Ovary (tissue), 9 donors: ENCODE data around the gene COL1A2. TPM values are rescaled to one million over a fixed set of nuclear protein-coding genes. Genes with fewer than 3 reads are reported as not detected.

Experiments used
- DNase-seq, 5 donors: peaks; one replicate each; pipeline ENCODE4 v3.0.0-alpha.2; 2019 to 2020
- H3K27ac ChIP-seq, 2 donors: fragments of 200-600 bp; one replicate each; pipeline versions ENCODE4 v1.5.1 to v1.8.0; 2019 to 2022
- H3K27me3 ChIP-seq: fragments of 200-600 bp; one replicate; pipeline ENCODE4 v1.8.0; 2022
- H3K36me3 ChIP-seq: fragments of 200-600 bp; sonication (generic); one replicate; pipeline ENCODE4 v1.5.1; 2019
- H3K4me1 ChIP-seq: one replicate; pipeline ENCODE4 v1.8.1; 2013; ENCODE audit warnings: mild to moderate bottlenecking, moderate library complexity; ENCODE audit not compliant: insufficient read depth
- H3K4me3 ChIP-seq: fragments of 200-600 bp; sonication (generic); one replicate; pipeline ENCODE4 v1.5.1; 2017
- H3K9me3 ChIP-seq, 2 donors: fragments of 200-600 bp in 1 of 2; sonication (generic) in 1 of 2; one replicate each; pipeline versions ENCODE4 v1.5.1 to v1.8.1; 2013 to 2019; ENCODE audit warnings: mild to moderate bottlenecking in 1 of 2, moderate library complexity in 1 of 2
- CTCF ChIP-seq, 3 donors: fragments of 450-650 bp in 2 of 3; fragments of 200-600 bp in 1 of 3; IDR thresholded peaks; one replicate each; pipeline versions ENCODE4 v1.5.1 to v1.8.0; 2016 to 2022; ENCODE audit warnings: antibody characterized with exemption in 3 of 3, mild to moderate bottlenecking in 1 of 3
- EP300 ChIP-seq: sonication (generic); formaldehyde crosslinking; IDR thresholded peaks from one replicate; pipeline ENCODE4 v1.6.1; 2017; ENCODE audit warnings: antibody characterized with exemption
- POLR2A ChIP-seq: fragments of 450-650 bp; IDR thresholded peaks from one replicate; pipeline ENCODE4 v1.6.1; 2017; ENCODE audit warnings: antibody characterized with exemption, mild to moderate bottlenecking, moderate library complexity
- WGBS, 3 donors: extraction: QIAGEN DNeasy Blood & Tissue Kit in 1 of 3; methylation state at CpG; one replicate each; pipeline versions ENCODE4 v1.1.5 to v1.1.7; 2013 to 2017; 5-methylcytosine and 5-hydroxymethylcytosine counted together
- intact Hi-C, 4 donors: fragments of 100-400 bp; cut with DNase I; formaldehyde crosslinking; loops; one replicate each; pipeline versions ENCODE4 v1.11.0 to v1.15.1; 2022 to 2023
- polyA plus RNA-seq, 2 donors: library from polyadenylated mRNA; stranded (reverse); fragments of 200-250 nt in 1 of 2; fragments of 350-450 nt in 1 of 2; fragmentation: Illumina TruSeq in 1 of 2; extraction: RNeasy Lipid Tissue Mini Kit (QIAGEN cat#74804) in 1 of 2; gene quantifications; one replicate each; pipeline ENCODE4 v1.2.3, GENCODE V29; 2013 to 2014
- total RNA-seq, 7 donors: library from RNA; depleted of rRNA in 2 of 7; stranded (reverse); fragments of >200 nt in 2 of 7; fragmentation: NEBNext Ultra II Directional in 3 of 7; extraction: Animal tissue kit (Norgen Biotek cat#: 25700) in 3 of 7; gene quantifications; one replicate each; pipeline versions ENCODE4 v1.1.0 to v1.2.4, GENCODE V29; 2016 to 2023
- donor health status: DM: no; HTN: no; CAD: no; lungs with moderate emphysema.
- donor health status: DM: no; HTN: no; CAD: no.
- donor health status: Bipolar disorder and iron deficiency.
- donor health status: DM: yes; HTN: yes; CAD: no.
- donor health status: DM: no; HTN: no; CAD: no.
- donor health status: DM: yes; HTN: yes; CAD: no.

Gene COL1A2
- total and polyA plus RNA-seq, 9 donors, result 133 to 2,370 (median 497) TPM

GRCh38 chr7:94394109-94394436, 622 bp upstream of the COL1A2 start:
- intact Hi-C loops, result loop anchor here (2.0 to 5.0 kb wide), 3 partner anchors 19 to 97 kb away; no protein-coding TSS in a partner anchor
- Histone ChIP-seq H3K27me3 (no peaks in the 10 kb centered on the region), H3K4me1 (peaks cover 3% of the 10 kb centered on the region), H3K27ac (peak overlapping the region; percentile 61 to 93), H3K4me3 (peak overlapping the region; percentile 57), H3K36me3 (no peaks in the 10 kb centered on the region), H3K9me3 (no peaks in the 10 kb centered on the region)
- no peak for TF ChIP-seq EP300
- no peak for TF ChIP-seq POLR2A
- no peak for TF ChIP-seq CTCF (IDR thresholded peaks at IDR 0.05)
- peak; percentile 43 to 70 (median 67) for DNase-seq
- 1 to 3% (median 2%) methylated on average over 16 to 19 of the region's 19 CpGs for WGBS, 3 donors

- H3K27me3 ChIP-seq, result no peaks in the 10 kb centered on the region
- DNase-seq, result peak; percentile 48 to 80 (median 55)
- H3K27ac ChIP-seq, result peak overlapping the region; percentile 61 to 93
- H3K36me3 ChIP-seq, result no peaks in the 10 kb centered on the region
- intact Hi-C loops, result loop anchor here in 3 of 4 donors (1.0 to 2.0 kb wide), 3 partner anchors 21 to 99 kb away; no protein-coding TSS in a partner anchor
- H3K4me3 ChIP-seq, result peak overlapping the region; percentile 57
- H3K9me3 ChIP-seq, result no peaks in the 10 kb centered on the region
- peaks cover 5% of the 10 kb centered on the region for H3K4me1 ChIP-seq
- TF ChIP-seq EP300 (peak; percentile 13), POLR2A (no peak), CTCF (IDR thresholded peaks at IDR 0.05) (peak; percentile 75 to 96 (median 87))
- 2% methylated on average over 14 of the region's 14 CpGs for WGBS, 3 donors
These were observed 694 bp downstream of the COL1A2 start for GRCh38 chr7:94395141-94396036.

GRCh38 chr7:94396037-94396431, 1.3 kb downstream of the COL1A2 start:
- no peaks in the 10 kb centered on the region for H3K36me3 ChIP-seq
- DNase-seq, result peak in 1 of 5 donors; percentile 47
- peak overlapping the region; percentile 61 to 93 for H3K27ac ChIP-seq
- TF ChIP-seq POLR2A, result no peak
- TF ChIP-seq EP300, result no peak
- TF ChIP-seq CTCF (IDR thresholded peaks at IDR 0.05), result no peak
- H3K27me3 ChIP-seq, result no peaks in the 10 kb centered on the region
- peak overlapping the region; percentile 57 for H3K4me3 ChIP-seq
- peaks cover 6% of the 10 kb centered on the region for H3K4me1 ChIP-seq
- H3K9me3 ChIP-seq, result no peaks in the 10 kb centered on the region
- intact Hi-C loops, result no loop called here
- 0 to 5% (median 3%) methylated on average over 3 of the region's 3 CpGs for WGBS, 3 donors

GRCh38 chr7:94396596-94396995, 1.9 kb downstream of the COL1A2 start:
- H3K27me3 ChIP-seq, result no peaks in the 10 kb centered on the region
- TF ChIP-seq POLR2A, result peak; percentile 17
- TF ChIP-seq CTCF (IDR thresholded peaks at IDR 0.05), result no peak
- no peak for TF ChIP-seq EP300
- H3K27ac ChIP-seq, result peak overlapping the region; percentile 36 to 93
- peak overlapping the region; percentile 57 for H3K4me3 ChIP-seq
- no peaks in the 10 kb centered on the region for H3K9me3 ChIP-seq
- no peaks in the 10 kb centered on the region for H3K36me3 ChIP-seq
- WGBS, 3 donors, result 4 to 7% (median 7%) methylated on average over 4 of the region's 4 CpGs
- DNase-seq, result peak in 1 of 5 donors; percentile 53
- intact Hi-C loops, result no loop called here
- H3K4me1 ChIP-seq, result peaks cover 7% of the 10 kb centered on the region
